Ovary (tissue), 3 donors: ENCODE measurements around the gene NUTM2D.
"Not testable (repeated sequence)": the region's sequence is repeated elsewhere in the genome, so short reads cannot be mapped to it uniquely, and the experiment has no call there.

Experiments used
- EP300 ChIP-seq: sonication (generic); formaldehyde crosslinking; IDR thresholded peaks from one replicate; pipeline ENCODE4 v1.6.1; 2017; ENCODE audit warnings: antibody characterized with exemption
- POLR2A ChIP-seq: fragments of 450-650 bp; IDR thresholded peaks from one replicate; pipeline ENCODE4 v1.6.1; 2017; ENCODE audit warnings: antibody characterized with exemption, mild to moderate bottlenecking, moderate library complexity
- TF ChIP-seq, protein P1 (sequence below), 3 donors: fragments of 450-650 bp in 2 of 3; fragments of 200-600 bp in 1 of 3; IDR thresholded peaks; one replicate each; pipeline versions ENCODE4 v1.5.1 to v1.8.0; 2016 to 2022; ENCODE audit warnings: antibody characterized with exemption in 3 of 3, mild to moderate bottlenecking in 1 of 3
- donor health status: DM: no; HTN: no; CAD: no.

DNA sequence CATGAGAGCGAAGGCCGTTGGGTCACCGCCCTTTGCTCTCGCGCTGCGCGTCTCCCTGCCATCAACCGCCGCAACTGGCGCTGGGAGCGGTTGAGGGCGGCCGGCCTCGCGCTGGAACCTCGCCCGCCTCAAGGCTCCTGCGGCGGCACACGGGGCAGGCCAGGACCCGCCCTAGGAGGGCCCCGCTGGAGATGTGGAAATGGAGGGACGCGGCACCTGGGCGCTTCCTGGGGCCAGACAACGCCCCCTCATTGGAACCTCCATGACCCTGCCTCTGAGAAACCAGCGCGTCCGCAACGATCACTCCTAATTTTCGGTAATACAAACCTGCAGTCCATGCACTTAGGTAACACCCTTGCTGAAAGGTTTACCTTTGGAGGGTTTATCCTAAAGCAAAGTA is 2.4 kb upstream of the NUTM2D start:
- TF ChIP-seq POLR2A, EP300: not testable (repeated sequence)
- TF ChIP-seq, protein P1, sequence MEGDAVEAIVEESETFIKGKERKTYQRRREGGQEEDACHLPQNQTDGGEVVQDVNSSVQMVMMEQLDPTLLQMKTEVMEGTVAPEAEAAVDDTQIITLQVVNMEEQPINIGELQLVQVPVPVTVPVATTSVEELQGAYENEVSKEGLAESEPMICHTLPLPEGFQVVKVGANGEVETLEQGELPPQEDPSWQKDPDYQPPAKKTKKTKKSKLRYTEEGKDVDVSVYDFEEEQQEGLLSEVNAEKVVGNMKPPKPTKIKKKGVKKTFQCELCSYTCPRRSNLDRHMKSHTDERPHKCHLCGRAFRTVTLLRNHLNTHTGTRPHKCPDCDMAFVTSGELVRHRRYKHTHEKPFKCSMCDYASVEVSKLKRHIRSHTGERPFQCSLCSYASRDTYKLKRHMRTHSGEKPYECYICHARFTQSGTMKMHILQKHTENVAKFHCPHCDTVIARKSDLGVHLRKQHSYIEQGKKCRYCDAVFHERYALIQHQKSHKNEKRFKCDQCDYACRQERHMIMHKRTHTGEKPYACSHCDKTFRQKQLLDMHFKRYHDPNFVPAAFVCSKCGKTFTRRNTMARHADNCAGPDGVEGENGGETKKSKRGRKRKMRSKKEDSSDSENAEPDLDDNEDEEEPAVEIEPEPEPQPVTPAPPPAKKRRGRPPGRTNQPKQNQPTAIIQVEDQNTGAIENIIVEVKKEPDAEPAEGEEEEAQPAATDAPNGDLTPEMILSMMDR (IDR thresholded peaks at IDR 0.05) = not testable (repeated sequence)
